GM18867 (cell line): ENCODE results near the gene LARGE1.

Experiments
- ATAC-seq: cut with Tn5 transposase; IDR thresholded peaks from one replicate; pipeline ENCODE4 v1.9.1; 2021; ENCODE audit warnings: mild to moderate bottlenecking, moderate library complexity; ENCODE audit not compliant: unreplicated experiment

Gene LARGE1

GRCh38 chr22:33914131-33914530 lies 6.1 kb downstream of the LARGE1 start:
- no peak for ATAC-seq

- no peak for ATAC-seq
These were observed 7.1 kb downstream of the LARGE1 start for GRCh38 chr22:33913188-33913587.

- ATAC-seq: no peak
These were observed 10.4 kb downstream of the LARGE1 start for GRCh38 chr22:33909911-33910310.

GRCh38 chr22:33909075-33909458 lies 11.2 kb downstream of the LARGE1 start:
- ATAC-seq: no peak

GRCh38 chr22:33908171-33909074 lies 11.9 kb downstream of the LARGE1 start:
- no peak for ATAC-seq

- ATAC-seq: no peak
These were observed 13.3 kb downstream of the LARGE1 start for GRCh38 chr22:33906954-33907353.

- ATAC-seq: no peak
These were observed 13.8 kb downstream of the LARGE1 start for GRCh38 chr22:33906475-33906874.

GRCh38 chr22:33903012-33903411 lies 17.3 kb downstream of the LARGE1 start:
- ATAC-seq: no peak

GRCh38 chr22:33902073-33902472 lies 18.2 kb downstream of the LARGE1 start:
- ATAC-seq: no peak

- no peak for ATAC-seq
These were observed 22.2 kb downstream of the LARGE1 start for GRCh38 chr22:33898121-33898520.

- no peak for ATAC-seq
These were observed 22.8 kb downstream of the LARGE1 start for GRCh38 chr22:33897448-33897835.

- peak; percentile 63 for ATAC-seq
These were observed 23.5 kb downstream of the LARGE1 start for GRCh38 chr22:33896575-33897447.

- peak; percentile 64 for ATAC-seq
These were observed 24.1 kb downstream of the LARGE1 start for GRCh38 chr22:33896154-33896553.

- ATAC-seq: no peak
These were observed 24.8 kb downstream of the LARGE1 start for GRCh38 chr22:33895444-33895843.

GRCh38 chr22:33894515-33894914 lies 25.8 kb downstream of the LARGE1 start:
- ATAC-seq: no peak

GRCh38 chr22:33894036-33894435 lies 26.2 kb downstream of the LARGE1 start:
- no peak for ATAC-seq

GRCh38 chr22:33893512-33893911 lies 26.8 kb downstream of the LARGE1 start:
- ATAC-seq: no peak

- no peak for ATAC-seq
These were observed 28.3 kb downstream of the LARGE1 start for GRCh38 chr22:33891992-33892391.

GRCh38 chr22:33891455-33891854 lies 28.8 kb downstream of the LARGE1 start:
- ATAC-seq: no peak

- no peak for ATAC-seq
These were observed 30.5 kb downstream of the LARGE1 start for GRCh38 chr22:33889748-33890147.

GRCh38 chr22:33888821-33889220 lies 31.5 kb downstream of the LARGE1 start:
- no peak for ATAC-seq

GRCh38 chr22:33887173-33887572 lies 33.1 kb downstream of the LARGE1 start:
- no peak for ATAC-seq
